ENCODE results near the gene RMND1.
A peak's percentile ranks its signal among the peaks of the same experiment; 100 is the strongest.
"Not testable (repeated sequence)": the region's sequence is repeated elsewhere in the genome, so short reads cannot be mapped to it uniquely, and the experiment has no call there.

Gene RMND1

GRCh38 chr6:151451417-151451949, 443 bp downstream of the RMND1 start:
- no peak for DNase-seq

GRCh38 chr6:151450928-151451327, 998 bp downstream of the RMND1 start:
- DNase-seq, result not testable (repeated sequence)

GRCh38 chr6:151448623-151449022, 3.3 kb downstream of the RMND1 start:
- DNase-seq, result no peak

- DNase-seq, result no peak
Observed at GRCh38 chr6:151447237-151447636, 4.7 kb downstream of the RMND1 start.

GRCh38 chr6:151445482-151445881, 6.4 kb downstream of the RMND1 start:
- DNase-seq, result no peak

GRCh38 chr6:151443911-151444621, 7.9 kb downstream of the RMND1 start:
- no peak for DNase-seq

GRCh38 chr6:151443454-151443853, 8.5 kb downstream of the RMND1 start:
- DNase-seq, result no peak

- peak; percentile 55 for DNase-seq
Observed at GRCh38 chr6:151442371-151442770, 9.6 kb downstream of the RMND1 start.

- no peak for DNase-seq
Observed at GRCh38 chr6:151441390-151442166, 10.3 kb downstream of the RMND1 start.

GRCh38 chr6:151440930-151441329, 11.0 kb downstream of the RMND1 start:
- no peak for DNase-seq

- no peak for DNase-seq
Observed at GRCh38 chr6:151440498-151440897, 11.4 kb downstream of the RMND1 start.

GRCh38 chr6:151437401-151437800, 14.5 kb downstream of the RMND1 start:
- DNase-seq, result no peak

GRCh38 chr6:151436802-151437201, 15.1 kb downstream of the RMND1 start:
- no peak for DNase-seq

GRCh38 chr6:151436300-151436699, 15.6 kb downstream of the RMND1 start:
- DNase-seq, result no peak

GRCh38 chr6:151434369-151434768, 17.6 kb downstream of the RMND1 start:
- no peak for DNase-seq

- DNase-seq, result no peak
Observed at GRCh38 chr6:151432651-151433050, 19.3 kb downstream of the RMND1 start.

- no peak for DNase-seq
Observed at GRCh38 chr6:151431337-151431736, 20.6 kb downstream of the RMND1 start.

GRCh38 chr6:151430886-151431285, 21.0 kb downstream of the RMND1 start:
- DNase-seq, result no peak

GRCh38 chr6:151428093-151428735, 23.7 kb downstream of the RMND1 start:
- DNase-seq, result no peak

- DNase-seq, result no peak
Observed at GRCh38 chr6:151425561-151425960, 26.4 kb downstream of the RMND1 start.

GRCh38 chr6:151422981-151423380, 28.9 kb downstream of the RMND1 start:
- DNase-seq, result no peak

- DNase-seq, result no peak
Observed at GRCh38 chr6:151417477-151417876, 34.4 kb downstream of the RMND1 start.

GRCh38 chr6:151414641-151415260, 37.2 kb downstream of the RMND1 start:
- no peak for DNase-seq

Data from islet precursor cell (in vitro differentiated cells).